ENCODE results near the gene NOC4L.
"Not testable (repeated sequence)": the region's sequence is repeated elsewhere in the genome, so short reads cannot be mapped to it uniquely, and the experiment has no call there.

NOC4L gene

DNA sequence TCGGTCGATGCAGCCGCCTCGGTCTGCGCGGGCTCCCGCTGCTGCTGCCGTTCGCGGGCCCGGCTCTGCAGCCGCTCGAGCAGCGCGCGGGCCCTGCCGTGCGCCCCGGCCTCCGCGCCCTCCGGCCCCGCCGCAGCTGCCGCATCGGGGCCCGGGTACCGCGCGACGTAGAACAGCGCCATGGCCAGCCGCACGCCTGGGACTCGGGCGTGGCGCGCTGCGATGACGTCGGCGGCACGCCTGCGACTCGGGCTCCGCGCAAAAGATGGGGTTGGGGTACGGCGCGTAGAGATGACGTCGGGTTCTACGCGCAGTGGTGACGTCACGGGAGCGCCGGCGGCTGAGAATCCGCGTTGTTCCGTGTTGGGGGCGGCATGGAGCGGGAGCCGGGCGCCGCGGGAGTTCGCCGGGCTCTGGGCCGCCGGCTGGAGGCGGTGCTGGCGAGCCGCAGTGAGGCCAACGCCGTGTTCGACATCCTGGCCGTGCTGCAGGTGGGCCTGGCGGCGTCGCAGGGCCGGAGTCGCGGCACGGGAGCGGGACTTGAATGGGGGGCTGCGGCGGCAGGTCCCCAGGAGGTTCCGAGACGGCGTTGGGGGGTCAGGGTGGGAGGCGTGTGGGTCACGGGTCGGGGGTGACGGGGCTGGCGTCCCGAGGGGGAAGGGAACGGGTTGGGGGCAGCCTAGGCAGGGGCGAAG, at the start of gene NOC4L, which contains the start of gene DDX51:
TSS of gene NOC4L (plus strand) at position 343 of the 695 bp plus-strand sequence. CDS start at position 375, 32 bp downstream.
TSS of gene DDX51 (minus strand) at position 205 of the 695 bp plus-strand sequence. CDS start at position 182, 23 bp downstream.
- H3K9me3 Mint-ChIP-seq: no peaks in the 10 kb centered on the region
- H3K27ac Mint-ChIP-seq: peak within 1 kb of the TSS; percentile 88
- H3K4me1 Mint-ChIP-seq (ENCODE audit: low read depth): peaks cover 33% of the 10 kb centered on the region
- H3K4me3 Mint-ChIP-seq: peak within 1 kb of the TSS; percentile 81
- no peaks in the 10 kb centered on the region for H3K27me3 Mint-ChIP-seq
- intact Hi-C loops (cut with micrococcal nuclease): loop anchor here (1.0 kb wide), 1 partner anchor 45 kb away; no protein-coding TSS in a partner anchor
- peaks cover 81% of the 10 kb centered on the region for H3K36me3 Mint-ChIP-seq (ENCODE audit: low read depth)

DNA sequence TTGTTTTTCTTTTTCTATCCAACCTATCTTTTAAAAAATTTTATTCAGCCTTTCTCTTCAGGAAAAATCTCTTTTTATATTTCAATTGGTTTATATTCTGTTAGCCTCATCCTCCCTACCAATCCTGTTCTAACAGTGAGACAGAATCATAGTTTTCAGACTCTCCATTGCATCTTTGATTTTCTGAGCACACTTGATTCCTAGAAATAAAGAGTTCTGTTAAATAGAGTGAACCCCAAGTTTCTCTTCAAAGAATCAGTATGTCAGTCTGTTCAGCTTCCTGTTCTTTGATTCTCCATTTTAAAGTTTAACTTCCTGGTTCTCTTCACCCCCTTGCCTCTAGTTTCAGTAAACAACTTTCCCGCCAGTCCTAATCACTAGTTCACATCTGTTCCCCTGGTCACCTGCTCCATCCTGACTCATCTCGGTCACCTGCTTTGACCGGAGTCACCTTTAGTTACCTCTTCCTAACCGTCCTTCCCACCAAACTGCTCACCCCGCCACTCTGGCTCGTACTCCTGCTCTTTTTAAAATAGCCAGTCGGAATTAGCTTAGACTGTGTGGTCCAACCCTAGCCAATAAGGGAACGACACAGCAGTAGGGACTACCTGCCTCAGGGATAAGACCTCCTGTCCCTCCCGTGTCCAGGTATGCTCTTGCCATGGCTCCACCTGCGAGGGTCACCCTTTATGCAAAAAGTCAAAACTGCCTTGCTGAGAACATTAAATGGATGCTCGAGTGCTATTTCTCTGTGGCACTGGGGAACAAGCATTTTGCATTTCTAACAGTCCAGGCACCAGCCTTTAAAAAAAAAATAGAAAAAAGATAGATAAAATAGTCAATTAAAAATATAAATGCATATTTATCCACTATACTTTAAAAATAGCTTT, 48.5 kb upstream of the NOC4L start:
- H3K9me3 Mint-ChIP-seq: peaks cover 9% of the 10 kb centered on the region
- H3K4me1 Mint-ChIP-seq (ENCODE audit: low read depth): peaks cover 16% of the 10 kb centered on the region
- H3K27me3 Mint-ChIP-seq: no peaks in the 10 kb centered on the region
- peaks cover 61% of the 10 kb centered on the region for H3K36me3 Mint-ChIP-seq (ENCODE audit: low read depth)
- intact Hi-C loops (cut with micrococcal nuclease): no loop called here
- H3K27ac Mint-ChIP-seq: peak overlapping the region; percentile 43
- no peak overlapping the region for H3K4me3 Mint-ChIP-seq

DNA sequence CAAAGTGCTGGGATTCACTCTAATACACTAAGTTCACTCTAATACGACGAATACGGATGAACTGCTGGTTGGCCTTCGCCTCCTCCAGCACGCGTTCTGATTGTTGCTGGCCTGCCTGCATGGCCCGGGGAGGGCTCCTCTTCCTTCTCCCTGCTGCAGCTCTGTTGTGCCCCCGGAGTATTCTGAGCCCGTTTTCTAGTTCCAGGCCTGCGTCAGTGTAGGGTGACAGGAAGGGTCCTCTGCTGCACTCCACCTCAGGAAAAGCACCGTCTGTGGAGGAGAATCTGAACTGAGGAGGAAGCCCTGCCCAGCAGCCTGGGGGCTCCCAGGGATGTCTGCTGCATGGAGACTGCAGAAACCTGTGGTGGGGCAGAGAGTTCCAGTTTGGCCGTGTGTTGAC, 44.5 kb upstream of the NOC4L start:
- no peaks in the 10 kb centered on the region for H3K27me3 Mint-ChIP-seq
- H3K27ac Mint-ChIP-seq: no peak overlapping the region
- H3K9me3 Mint-ChIP-seq: peaks cover 9% of the 10 kb centered on the region
- peaks cover 40% of the 10 kb centered on the region for H3K36me3 Mint-ChIP-seq (ENCODE audit: low read depth)
- intact Hi-C loops (cut with micrococcal nuclease): no loop called here
- no peak overlapping the region for H3K4me3 Mint-ChIP-seq
- H3K4me1 Mint-ChIP-seq (ENCODE audit: low read depth): peaks cover 16% of the 10 kb centered on the region

DNA sequence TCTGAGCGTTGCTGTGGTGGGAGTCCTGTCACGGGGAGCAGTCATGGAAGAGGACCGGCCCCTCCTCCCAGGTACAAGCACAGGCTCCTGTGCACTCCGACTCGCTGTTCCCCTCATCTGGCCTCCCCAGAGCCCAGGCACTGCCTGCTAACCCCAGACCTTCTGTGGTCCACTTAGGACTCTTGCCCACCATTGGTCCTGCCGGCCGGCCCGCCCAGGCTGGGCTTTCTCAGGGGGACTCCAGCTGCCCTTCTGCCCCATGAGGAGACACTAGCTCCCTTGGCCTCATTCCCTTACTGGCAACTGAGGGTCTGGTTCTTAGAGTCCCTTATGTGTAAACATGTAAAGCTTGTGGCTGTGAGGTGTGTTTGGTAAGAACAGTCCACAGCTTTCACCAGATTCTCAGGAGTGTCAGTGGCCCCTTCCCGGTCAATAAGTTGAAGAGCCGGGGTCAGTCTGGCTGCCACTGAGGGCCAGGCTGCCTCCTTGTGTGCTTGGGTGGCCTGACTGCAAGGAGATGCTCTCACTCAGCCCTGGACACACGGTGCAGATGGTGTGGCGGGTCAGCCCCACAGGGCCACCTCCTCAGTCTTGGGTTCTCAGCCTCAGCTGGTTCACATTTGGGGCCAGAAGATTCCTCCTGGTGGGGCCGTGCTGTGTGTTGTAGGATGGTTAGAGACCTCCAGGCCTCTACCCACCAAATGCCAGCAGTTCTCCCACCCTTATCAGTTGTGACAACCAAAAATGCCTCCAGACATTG, 43.8 kb upstream of the NOC4L start:
- Mint-ChIP-seq H3K36me3 (ENCODE audit: low read depth) (peaks cover 46% of the 10 kb centered on the region), H3K9me3 (peaks cover 7% of the 10 kb centered on the region), H3K4me1 (ENCODE audit: low read depth) (peaks cover 11% of the 10 kb centered on the region), H3K27ac (no peak overlapping the region), H3K27me3 (no peaks in the 10 kb centered on the region), H3K4me3 (no peak overlapping the region)
- intact Hi-C loops (cut with micrococcal nuclease): no loop called here

DNA sequence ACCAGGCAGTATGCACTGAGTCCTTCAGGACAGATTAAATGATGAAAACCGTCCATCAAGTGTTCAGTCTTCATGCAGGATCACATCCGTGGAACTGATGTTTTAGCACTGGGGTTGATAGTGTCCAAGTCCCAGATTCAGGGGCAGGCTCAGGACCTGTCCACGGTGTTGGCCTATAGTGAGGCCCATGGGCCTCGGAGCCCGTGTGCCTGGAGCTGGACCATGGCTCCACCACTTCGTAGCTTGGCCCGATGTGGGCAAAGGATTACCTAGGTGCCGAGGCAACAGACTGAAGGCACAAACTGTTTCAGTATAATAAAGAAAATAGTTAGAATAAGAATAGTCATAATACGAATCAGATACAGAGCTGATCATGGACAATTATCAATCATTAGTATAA, 42.0 kb upstream of the NOC4L start:
- H3K9me3 Mint-ChIP-seq: no peaks in the 10 kb centered on the region
- no peaks in the 10 kb centered on the region for H3K27me3 Mint-ChIP-seq
- H3K27ac Mint-ChIP-seq: no peak overlapping the region
- intact Hi-C loops (cut with micrococcal nuclease): no loop called here
- H3K36me3 Mint-ChIP-seq (ENCODE audit: low read depth): peaks cover 35% of the 10 kb centered on the region
- H3K4me3 Mint-ChIP-seq: no peak overlapping the region
- peaks cover 5% of the 10 kb centered on the region for H3K4me1 Mint-ChIP-seq (ENCODE audit: low read depth)

DNA sequence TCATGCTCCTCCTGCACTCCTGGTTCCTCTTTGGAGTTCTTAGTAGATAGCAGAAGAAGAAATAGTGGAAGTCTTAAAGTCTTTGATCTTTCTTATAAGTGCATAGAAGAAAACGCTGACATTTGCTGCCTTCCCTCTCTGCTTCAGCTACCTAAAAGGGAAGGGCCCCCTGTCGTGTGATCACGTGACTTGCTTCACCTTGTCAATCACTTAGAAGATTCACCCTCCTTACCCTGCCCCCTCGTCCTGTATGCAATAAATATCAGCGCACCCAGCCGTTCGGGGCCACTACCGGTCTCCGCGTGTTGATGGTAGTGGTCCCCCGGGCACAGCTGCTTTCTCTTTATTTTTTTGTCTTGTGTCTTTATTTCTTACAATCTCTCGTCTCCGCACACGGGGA, 41.2 kb upstream of the NOC4L start:
- H3K4me1 Mint-ChIP-seq (ENCODE audit: low read depth); H3K9me3 Mint-ChIP-seq; H3K27me3 Mint-ChIP-seq; H3K4me3 Mint-ChIP-seq; intact Hi-C loops (cut with micrococcal nuclease): not testable (repeated sequence)
- H3K27ac Mint-ChIP-seq: peak overlapping the region; percentile 11
- H3K36me3 Mint-ChIP-seq (ENCODE audit: low read depth): peaks cover 35% of the 10 kb centered on the region

DNA sequence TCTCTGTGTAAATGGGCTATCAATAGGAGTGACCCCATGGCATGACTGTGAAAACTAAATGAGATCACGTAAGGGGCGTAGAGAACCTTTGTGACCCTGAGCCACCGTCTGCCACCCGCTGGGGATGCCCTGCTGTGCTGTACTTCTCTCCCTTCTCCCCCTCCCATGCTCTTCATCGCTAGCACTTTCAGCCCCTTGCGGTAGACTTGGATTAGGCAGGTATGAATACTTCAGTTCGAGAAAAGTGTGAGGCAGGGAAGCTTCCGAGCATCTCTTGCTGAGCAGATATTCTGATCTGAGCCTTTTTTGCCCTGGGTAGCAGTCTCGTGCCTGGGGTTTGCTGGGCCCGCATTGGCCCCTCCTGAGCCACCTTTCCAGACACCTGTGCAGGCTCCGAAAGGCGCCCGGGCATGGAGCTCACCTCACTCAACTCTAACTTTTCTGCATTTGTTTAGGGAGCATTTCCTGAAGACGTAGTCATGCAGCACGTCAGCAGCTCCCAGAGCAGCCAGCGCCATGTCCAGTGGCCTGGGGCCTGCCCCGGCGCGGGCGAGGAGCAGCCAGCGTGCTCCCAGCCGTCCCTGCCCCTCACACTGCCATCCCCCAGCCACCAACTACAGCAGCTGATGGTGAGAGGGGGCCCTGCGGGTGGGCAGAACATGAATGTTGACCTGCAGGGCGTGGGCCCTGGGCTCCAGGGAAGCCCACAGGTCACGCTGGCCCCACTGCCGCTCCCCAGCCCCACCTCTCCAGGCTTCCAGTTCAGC, 40.5 kb upstream of the NOC4L start:
- peaks cover 41% of the 10 kb centered on the region for H3K36me3 Mint-ChIP-seq (ENCODE audit: low read depth)
- intact Hi-C loops (cut with micrococcal nuclease): no loop called here
- peak overlapping the region; percentile 11 for H3K27ac Mint-ChIP-seq
- H3K9me3 Mint-ChIP-seq: no peaks in the 10 kb centered on the region
- no peak overlapping the region for H3K4me3 Mint-ChIP-seq
- peaks cover 5% of the 10 kb centered on the region for H3K4me1 Mint-ChIP-seq (ENCODE audit: low read depth)
- H3K27me3 Mint-ChIP-seq: no peaks in the 10 kb centered on the region

DNA sequence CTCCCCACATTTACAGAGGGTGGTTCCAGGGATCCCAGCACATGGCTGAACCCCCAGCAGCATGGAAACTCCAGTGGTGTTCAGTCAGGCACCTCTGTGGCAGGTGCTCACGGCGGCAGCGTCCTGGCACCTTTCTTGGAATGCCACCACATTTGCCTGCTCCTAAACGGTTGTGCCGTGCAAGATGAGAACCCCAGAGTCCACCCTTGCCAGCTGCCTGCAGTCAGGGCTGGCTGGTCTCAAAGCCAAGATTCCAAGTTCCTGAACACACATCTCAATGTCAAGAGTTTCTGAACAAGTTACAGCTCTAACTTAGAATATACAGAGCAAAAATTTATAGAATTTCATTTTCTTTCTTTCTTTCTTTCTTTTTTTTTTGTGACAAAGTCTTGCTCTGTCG, 38.8 kb upstream of the NOC4L start:
- Mint-ChIP-seq H3K4me3 (no peak overlapping the region), H3K9me3 (no peaks in the 10 kb centered on the region), H3K27me3 (no peaks in the 10 kb centered on the region), H3K4me1 (ENCODE audit: low read depth) (peaks cover 5% of the 10 kb centered on the region), H3K36me3 (ENCODE audit: low read depth) (peaks cover 45% of the 10 kb centered on the region), H3K27ac (no peak overlapping the region)
- intact Hi-C loops (cut with micrococcal nuclease): no loop called here

DNA sequence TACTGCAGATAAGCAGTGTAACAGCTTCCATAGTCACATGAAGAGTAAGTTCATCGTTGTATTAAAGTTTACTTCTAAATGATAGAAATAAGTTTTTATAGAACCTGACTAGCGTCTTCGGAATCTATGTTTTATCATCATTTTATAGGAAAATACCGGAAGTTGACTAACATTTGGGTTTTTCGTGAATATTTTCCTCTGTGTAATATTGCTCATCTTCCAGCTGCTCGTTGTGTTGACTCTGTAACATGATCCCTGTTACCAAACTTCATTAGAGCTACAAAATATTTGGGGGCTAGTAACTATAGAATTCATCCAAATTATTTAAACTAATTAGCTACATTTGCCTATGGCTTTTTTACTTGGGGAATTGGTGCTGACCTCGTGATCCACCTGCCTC, 37.3 kb upstream of the NOC4L start:
- peaks cover 5% of the 10 kb centered on the region for H3K4me1 Mint-ChIP-seq (ENCODE audit: low read depth)
- peaks cover 58% of the 10 kb centered on the region for H3K36me3 Mint-ChIP-seq (ENCODE audit: low read depth)
- H3K9me3 Mint-ChIP-seq: no peaks in the 10 kb centered on the region
- intact Hi-C loops (cut with micrococcal nuclease): no loop called here
- no peak overlapping the region for H3K4me3 Mint-ChIP-seq
- no peaks in the 10 kb centered on the region for H3K27me3 Mint-ChIP-seq
- no peak overlapping the region for H3K27ac Mint-ChIP-seq

DNA sequence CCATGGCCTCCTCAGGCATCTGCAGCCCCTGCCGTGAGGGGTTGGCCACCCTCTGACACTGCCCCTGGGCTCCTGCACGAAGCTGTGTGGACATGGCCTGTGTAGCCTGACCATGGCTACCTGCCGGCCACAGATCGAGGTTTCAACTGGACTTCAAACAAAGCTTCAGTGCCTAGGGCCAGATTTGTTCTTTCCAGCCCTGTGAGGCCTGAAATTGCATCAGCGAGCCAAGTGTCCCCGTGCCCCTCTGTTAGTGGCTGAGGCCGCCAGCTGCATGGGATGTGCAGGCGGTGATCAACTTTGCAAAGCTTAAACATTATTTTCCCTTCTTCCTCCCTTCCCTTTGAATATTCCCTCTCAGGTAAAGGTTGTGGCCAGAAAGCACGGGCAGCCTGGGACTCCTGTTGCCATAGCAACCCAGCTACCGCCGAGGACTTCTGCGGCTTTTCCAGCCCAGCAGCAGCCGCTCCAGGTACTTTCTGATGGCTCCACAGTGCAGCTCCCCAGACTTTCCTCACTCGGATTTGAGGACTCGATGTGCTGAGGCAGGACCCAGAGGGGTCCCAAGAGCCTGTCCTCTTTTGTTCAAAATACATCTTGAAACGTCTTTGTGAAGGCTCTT, 35.9 kb upstream of the NOC4L start:
- no peaks in the 10 kb centered on the region for H3K27me3 Mint-ChIP-seq
- intact Hi-C loops (cut with micrococcal nuclease): no loop called here
- H3K4me3 Mint-ChIP-seq: no peak overlapping the region
- peaks cover 68% of the 10 kb centered on the region for H3K36me3 Mint-ChIP-seq (ENCODE audit: low read depth)
- no peak overlapping the region for H3K27ac Mint-ChIP-seq
- H3K4me1 Mint-ChIP-seq (ENCODE audit: low read depth): peaks cover 2% of the 10 kb centered on the region
- no peaks in the 10 kb centered on the region for H3K9me3 Mint-ChIP-seq

DNA sequence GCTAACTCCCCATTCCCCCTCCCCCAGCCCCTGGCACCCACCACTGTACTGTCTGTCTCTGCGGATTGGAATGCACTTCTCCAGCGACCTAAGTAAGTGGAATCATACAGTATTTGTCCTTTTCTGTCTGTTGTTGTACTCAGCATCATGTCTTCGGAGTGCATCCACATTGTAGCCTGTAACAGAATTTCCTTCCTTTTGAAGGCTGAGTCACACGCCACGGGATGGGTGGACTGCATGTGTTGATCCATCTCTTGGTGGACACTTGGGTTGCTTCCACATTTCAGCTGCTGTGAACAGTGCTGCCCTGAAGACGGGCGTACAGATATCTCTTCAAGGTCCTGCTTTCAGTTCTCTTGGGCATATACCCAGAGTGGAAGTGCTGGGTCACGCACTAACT, 34.5 kb upstream of the NOC4L start:
- Mint-ChIP-seq H3K4me3 (no peak overlapping the region), H3K4me1 (ENCODE audit: low read depth) (no peaks in the 10 kb centered on the region), H3K9me3 (no peaks in the 10 kb centered on the region), H3K27ac (no peak overlapping the region), H3K27me3 (no peaks in the 10 kb centered on the region), H3K36me3 (ENCODE audit: low read depth) (peaks cover 82% of the 10 kb centered on the region)
- intact Hi-C loops (cut with micrococcal nuclease): no loop called here

DNA sequence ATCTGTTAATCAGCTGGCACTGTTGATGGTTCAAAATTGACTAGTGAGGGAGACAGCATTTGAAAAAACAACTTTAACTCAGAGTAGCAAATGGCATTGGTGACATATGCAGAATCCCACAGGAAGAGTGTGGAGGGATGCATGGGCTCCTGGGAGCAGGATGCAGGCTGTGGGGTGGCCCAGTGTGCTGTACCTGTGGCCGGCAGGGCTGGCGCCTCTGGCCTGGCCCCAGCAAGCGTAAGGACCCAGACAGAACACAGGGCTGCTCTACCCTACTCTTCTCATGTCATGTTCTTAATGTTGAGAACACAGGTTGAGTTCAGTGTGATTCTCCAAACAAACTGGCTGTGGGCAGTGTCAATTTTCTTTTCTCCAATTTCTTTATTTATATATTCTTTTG, 33.6 kb upstream of the NOC4L start:
- no peaks in the 10 kb centered on the region for H3K4me1 Mint-ChIP-seq (ENCODE audit: low read depth)
- intact Hi-C loops (cut with micrococcal nuclease): no loop called here
- no peak overlapping the region for H3K4me3 Mint-ChIP-seq
- H3K27me3 Mint-ChIP-seq: no peaks in the 10 kb centered on the region
- H3K9me3 Mint-ChIP-seq: no peaks in the 10 kb centered on the region
- no peak overlapping the region for H3K27ac Mint-ChIP-seq
- peaks cover 76% of the 10 kb centered on the region for H3K36me3 Mint-ChIP-seq (ENCODE audit: low read depth)

All from dendritic cell treated with granulocyte-macrophage colony-stimulating factor and Interleukin-4, amounts not matched to agents 40 ng/mL and 50 ng/mL, for 4 days (primary cell).